Measurements from ENCODE around the gene CDKL1.

DNA sequence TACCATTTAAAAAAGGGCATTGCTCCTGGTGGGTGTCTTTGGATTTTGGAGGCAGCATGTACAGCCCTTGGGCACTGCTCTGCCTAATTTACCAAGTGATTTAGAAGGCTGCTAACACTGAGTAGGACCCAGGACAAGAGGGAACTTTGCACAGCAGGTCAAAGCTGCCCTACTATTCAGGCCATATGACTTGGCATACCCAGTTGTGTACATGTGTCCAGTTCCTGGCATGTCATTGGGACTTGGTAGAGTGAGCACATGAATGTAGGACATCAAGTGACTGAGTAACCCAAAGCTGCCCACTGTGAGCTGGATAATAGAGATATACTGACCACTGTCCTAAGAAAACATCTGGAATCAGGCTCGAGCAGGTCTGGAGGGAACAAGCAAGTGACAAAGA, 15.7 kb downstream of the CDKL1 start:
- TF ChIP-seq, protein P1, sequence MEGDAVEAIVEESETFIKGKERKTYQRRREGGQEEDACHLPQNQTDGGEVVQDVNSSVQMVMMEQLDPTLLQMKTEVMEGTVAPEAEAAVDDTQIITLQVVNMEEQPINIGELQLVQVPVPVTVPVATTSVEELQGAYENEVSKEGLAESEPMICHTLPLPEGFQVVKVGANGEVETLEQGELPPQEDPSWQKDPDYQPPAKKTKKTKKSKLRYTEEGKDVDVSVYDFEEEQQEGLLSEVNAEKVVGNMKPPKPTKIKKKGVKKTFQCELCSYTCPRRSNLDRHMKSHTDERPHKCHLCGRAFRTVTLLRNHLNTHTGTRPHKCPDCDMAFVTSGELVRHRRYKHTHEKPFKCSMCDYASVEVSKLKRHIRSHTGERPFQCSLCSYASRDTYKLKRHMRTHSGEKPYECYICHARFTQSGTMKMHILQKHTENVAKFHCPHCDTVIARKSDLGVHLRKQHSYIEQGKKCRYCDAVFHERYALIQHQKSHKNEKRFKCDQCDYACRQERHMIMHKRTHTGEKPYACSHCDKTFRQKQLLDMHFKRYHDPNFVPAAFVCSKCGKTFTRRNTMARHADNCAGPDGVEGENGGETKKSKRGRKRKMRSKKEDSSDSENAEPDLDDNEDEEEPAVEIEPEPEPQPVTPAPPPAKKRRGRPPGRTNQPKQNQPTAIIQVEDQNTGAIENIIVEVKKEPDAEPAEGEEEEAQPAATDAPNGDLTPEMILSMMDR (IDR thresholded peaks at IDR 0.05; ENCODE audit: insufficient read depth, low read depth, low read length): no peak
- TF ChIP-seq EZH2 (IDR thresholded peaks at IDR 0.05; ENCODE audit: insufficient read depth, low read length): no peak

Data from astrocyte (in vitro differentiated cells and primary cell).